Gastrocnemius medialis (tissue), 4 donors: ENCODE data around the gene UQCC5. TPM values are rescaled to one million over a fixed set of nuclear protein-coding genes. Genes with fewer than 3 reads are reported as not detected.
A peak's percentile ranks its signal among the peaks of the same experiment; 100 is the strongest.

Experiments
- ATAC-seq, 2 donors: fragments of 150-250 bp; one replicate each; pipeline ENCODE4 v1.9.1; 2016
- DNase-seq, 2 donors: peaks; one replicate each; pipeline ENCODE4 v3.0.0-alpha.2; 2019
- H3K27ac ChIP-seq, 4 donors: fragments of 200-600 bp; sonication (generic); 1 replicate in 1 of 4; 2 replicates in 3 of 4; pipeline ENCODE4 v1.5.1; 2016 to 2018; ENCODE audit warnings: mild to moderate bottlenecking in 2 of 4, moderate library complexity in 1 of 4
- H3K27me3 ChIP-seq, 3 donors: fragments of 200-600 bp; sonication (generic) in 2 of 3; 1 replicate in 1 of 3; 2 replicates in 2 of 3; pipeline versions ENCODE4 v1.5.1 to v1.6.0; 2016 to 2019; ENCODE audit warnings: mild to moderate bottlenecking in 1 of 3, moderate library complexity in 1 of 3
- H3K36me3 ChIP-seq, 2 donors: fragments of 200-600 bp; sonication (generic) in 1 of 2; one replicate each; pipeline ENCODE4 v1.5.1; 2017 to 2018
- H3K4me1 ChIP-seq, 2 donors: fragments of 200-600 bp; sonication (generic) in 1 of 2; one replicate each; pipeline ENCODE4 v1.5.1; 2016 to 2017; ENCODE audit warnings: mild to moderate bottlenecking in 2 of 2
- H3K4me3 ChIP-seq, 4 donors: fragments of 200-600 bp; sonication (generic) in 3 of 4; 1 replicate in 1 of 4; 2 replicates in 3 of 4; pipeline ENCODE4 v1.5.1; 2016 to 2019; ENCODE audit warnings: mild to moderate bottlenecking in 2 of 4
- H3K9me3 ChIP-seq, 3 donors: fragments of 200-600 bp; sonication (generic) in 2 of 3; 1 replicate in 1 of 3; 2 replicates in 2 of 3; pipeline ENCODE4 v1.5.1; 2016 to 2019
- CTCF ChIP-seq, 5 experiments: fragments of 450-650 bp in 3 of 5; fragments of 200-600 bp in 2 of 5; sonication (generic) in 2 of 5; IDR thresholded peaks in 4 of 5; conservative IDR thresholded peaks in 1 of 5; 1 replicate in 4 of 5; 2 replicates in 1 of 5; pipeline ENCODE4 v1.5.1; 2016 to 2019; ENCODE audit warnings: antibody characterized with exemption in 5 of 5, mild to moderate bottlenecking in 3 of 5, moderate library complexity in 3 of 5
- POLR2A ChIP-seq, 2 donors: fragments of 450-650 bp; IDR thresholded peaks; one replicate each; pipeline ENCODE4 v1.6.1; 2017; ENCODE audit warnings: antibody characterized with exemption in 2 of 2, mild to moderate bottlenecking in 2 of 2, moderate library complexity in 2 of 2
- in situ Hi-C, 4 donors: fragments of 200-750 bp; cut with MboI; loops; one replicate each; pipeline versions ENCODE4 v1.15.0 to v1.8.0; 2017; ENCODE audit warnings: low sequenced_read_pairs in 4 of 4
- intact Hi-C: fragments of 100-400 bp; cut with DNase I; formaldehyde crosslinking; loops from one replicate; pipeline ENCODE4 v1.15.1; 2023; ENCODE audit warnings: low total_unique reads
- total RNA-seq, 4 donors: library from RNA; depleted of rRNA; stranded (reverse); fragments of >200 nt; gene quantifications; one replicate each; pipeline versions ENCODE4 v1.1.0 to v1.2.3, GENCODE V29; 2016

UQCC5 gene
- total RNA-seq, 4 donors from 2014 or later = 0.31 to 26.1 (median 0.87) TPM

- ATAC-seq = no peak
- no peaks in the 10 kb centered on the region for H3K27me3 ChIP-seq
- in situ Hi-C loops = no loop called here
- H3K36me3 ChIP-seq = no peaks in the 10 kb centered on the region
- no peaks in the 10 kb centered on the region for H3K9me3 ChIP-seq
- no peak overlapping the region for H3K27ac ChIP-seq
- H3K4me3 ChIP-seq = no peak overlapping the region
- DNase-seq = peak; percentile 33 to 56
- H3K4me1 ChIP-seq = peaks cover 7 to 12% of the 10 kb centered on the region in 2 donors
- intact Hi-C loops = no loop called here
- TF ChIP-seq POLR2A (IDR thresholded peaks at IDR 0.05) = no peak
- TF ChIP-seq CTCF (IDR thresholded peaks at IDR 0.05 in 4 of 5, conservative IDR thresholded peaks at IDR 0.05 in 1 of 5) = no peak
These were observed 38.0 kb upstream of the UQCC5 start for GRCh38 chr3:52498137-52499054.

- H3K27ac ChIP-seq = no peak overlapping the region
- H3K36me3 ChIP-seq = no peaks in the 10 kb centered on the region
- DNase-seq (no peak), ATAC-seq (no peak)
- no peak overlapping the region for H3K4me3 ChIP-seq
- no peaks in the 10 kb centered on the region for H3K27me3 ChIP-seq
- intact Hi-C loops (no loop called here), in situ Hi-C loops (no loop called here)
- no peaks in the 10 kb centered on the region for H3K9me3 ChIP-seq
- H3K4me1 ChIP-seq = no peaks in the 10 kb centered on the region
- TF ChIP-seq CTCF (IDR thresholded peaks at IDR 0.05 in 4 of 5, conservative IDR thresholded peaks at IDR 0.05 in 1 of 5) (no peak), POLR2A (IDR thresholded peaks at IDR 0.05) (no peak)
These were observed 35.4 kb upstream of the UQCC5 start for GRCh38 chr3:52501046-52501445.

GRCh38 chr3:52502001-52502400 lies 34.4 kb upstream of the UQCC5 start:
- Histone ChIP-seq H3K4me1 (no peaks in the 10 kb centered on the region), H3K27ac (no peak overlapping the region), H3K36me3 (no peaks in the 10 kb centered on the region), H3K27me3 (no peaks in the 10 kb centered on the region), H3K4me3 (no peak overlapping the region), H3K9me3 (no peaks in the 10 kb centered on the region)
- DNase-seq (no peak), ATAC-seq (no peak)
- in situ Hi-C loops = no loop called here
- TF ChIP-seq CTCF (IDR thresholded peaks at IDR 0.05 in 4 of 5, conservative IDR thresholded peaks at IDR 0.05 in 1 of 5) (no peak), POLR2A (IDR thresholded peaks at IDR 0.05) (no peak)
- intact Hi-C loops = no loop called here

DNA sequence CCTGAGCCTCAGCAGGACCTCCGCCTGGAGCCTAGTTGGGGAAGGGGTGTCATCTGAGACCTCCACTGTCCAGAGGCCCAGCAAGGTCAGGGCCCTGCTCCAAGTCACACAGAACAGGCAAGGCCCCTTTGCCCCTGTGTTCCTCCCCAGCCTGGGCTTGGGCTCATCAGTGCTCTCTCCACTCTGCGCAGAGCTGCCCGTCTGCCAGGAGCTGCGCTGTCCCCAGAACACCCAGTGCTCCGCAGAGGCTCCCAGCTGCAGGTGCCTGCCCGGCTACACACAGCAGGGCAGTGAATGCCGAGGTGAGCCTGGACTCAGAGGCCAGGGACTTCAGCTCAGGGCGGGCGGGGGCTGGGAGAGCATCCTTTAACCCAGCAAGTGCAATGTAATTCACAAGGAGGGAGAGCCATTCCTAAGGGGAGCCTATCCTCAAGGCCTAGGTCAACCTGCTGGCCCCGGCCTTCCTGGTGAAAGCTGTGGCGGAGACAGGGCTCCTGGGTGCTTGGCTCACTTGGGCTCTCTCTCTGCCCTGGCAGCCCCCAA lies 33.5 kb upstream of the UQCC5 start:
- no peaks in the 10 kb centered on the region for H3K4me1 ChIP-seq
- no peak overlapping the region for H3K4me3 ChIP-seq
- ATAC-seq (no peak), DNase-seq (no peak)
- H3K9me3 ChIP-seq = no peaks in the 10 kb centered on the region
- intact Hi-C loops (no loop called here), in situ Hi-C loops (no loop called here)
- H3K27ac ChIP-seq = no peak overlapping the region
- no peaks in the 10 kb centered on the region for H3K36me3 ChIP-seq
- H3K27me3 ChIP-seq = no peaks in the 10 kb centered on the region
- TF ChIP-seq CTCF (IDR thresholded peaks at IDR 0.05 in 4 of 5, conservative IDR thresholded peaks at IDR 0.05 in 1 of 5) = no peak
- TF ChIP-seq POLR2A (IDR thresholded peaks at IDR 0.05) = no peak
